OCI-LY7 (cell line): ENCODE measurements around the gene JPH2. TPM values are rescaled to one million over a fixed set of nuclear protein-coding genes. Genes with fewer than 3 reads are reported as not detected.

ENCODE experiments used
- BruUV-seq: library from RNA; stranded (reverse); fragments of 400-500 nt; replicated peaks from 2 replicates; lab custom pipeline; 2021; lab: Mats Ljungman, UMichigan
- CTCF ChIA-PET: fragments of 300-600 bp; sonication (Branson Sonifier 250); formaldehyde crosslinking; loops from one replicate; lab custom pipeline; 2022; ENCODE audit warnings: antibody characterized with exemption; ENCODE audit not compliant: unreplicated experiment; lab: Charles Lee
- POLR2A ChIA-PET: fragments of 300-600 bp; sonication (Branson Sonifier 250); formaldehyde crosslinking; loops from one replicate; lab custom pipeline; 2022; ENCODE audit warnings: antibody characterized with exemption; lab: Charles Lee
- DNase-seq: peaks from one replicate; pipeline ENCODE4 v3.0.0-alpha.2; 2015; ENCODE audit warnings: low spot score
- H2AFZ ChIP-seq: fragments of 200-600 bp; sonication (generic), shearing (Covaris generic); 2 replicates; pipeline ENCODE4 v1.6.1; 2014; ENCODE audit warnings: mild to moderate bottlenecking, antibody characterized with exemption, low read length, moderate library complexity
- H3K27ac ChIP-seq: fragments of 200-600 bp; sonication (generic); 2 replicates; pipeline ENCODE4 v1.5.1; 2014; ENCODE audit warnings: mixed run types, low read depth, mild to moderate bottlenecking, moderate library complexity, low read length, inconsistent platforms; ENCODE audit not compliant: poor library complexity, severe bottlenecking
- H3K36me3 ChIP-seq: fragments of 200-600 bp; sonication (generic); 2 replicates; pipeline ENCODE4 v1.6.1; 2014; ENCODE audit warnings: mild to moderate bottlenecking, antibody characterized with exemption, low read length, moderate library complexity, mixed read lengths; ENCODE audit not compliant: insufficient read depth
- H3K4me1 ChIP-seq: fragments of 200-600 bp; sonication (generic); 2 replicates; pipeline ENCODE4 v1.5.1; 2014; ENCODE audit warnings: mild to moderate bottlenecking, low read length; ENCODE audit not compliant: insufficient read depth, poor library complexity, severe bottlenecking
- H3K4me2 ChIP-seq: fragments of 200-600 bp; sonication (generic); 2 replicates; pipeline ENCODE4 v1.6.1; 2014; ENCODE audit warnings: mild to moderate bottlenecking, low read length
- H3K4me3 ChIP-seq: fragments of 200-600 bp; sonication (generic); 2 replicates; pipeline ENCODE4 v1.5.1; 2014; ENCODE audit warnings: mild to moderate bottlenecking, low read depth, low read length; ENCODE audit not compliant: poor library complexity, severe bottlenecking
- H3K79me2 ChIP-seq: fragments of 200-600 bp; sonication (generic); 2 replicates; pipeline ENCODE4 v1.6.1; 2016; ENCODE audit warnings: low read depth, mild to moderate bottlenecking, low read length, moderate library complexity, mixed read lengths; ENCODE audit not compliant: insufficient read depth
- H3K9me2 ChIP-seq: fragments of 200-600 bp; sonication (generic); 2 replicates; pipeline ENCODE4 v1.6.1; 2016; ENCODE audit warnings: mild to moderate bottlenecking, low read length, mixed read lengths; ENCODE audit not compliant: insufficient read depth
- H3K9me3 ChIP-seq: fragments of 200-600 bp; sonication (generic); 2 replicates; pipeline ENCODE4 v1.6.1; 2014; ENCODE audit warnings: mild to moderate bottlenecking, mixed run types, low read length, mixed read lengths
- H4K20me1 ChIP-seq: fragments of 200-600 bp; sonication (generic); 2 replicates; pipeline ENCODE4 v1.6.1; 2014; ENCODE audit warnings: mild to moderate bottlenecking, antibody characterized with exemption, low read length, moderate library complexity, mixed read lengths; ENCODE audit not compliant: insufficient read depth
- EZH2phosphoT487 ChIP-seq: fragments of 200-600 bp; sonication (generic); IDR thresholded peaks from 2 replicates; pipeline ENCODE4 v1.6.1; 2018; ENCODE audit warnings: low read depth, borderline replicate concordance, mild to moderate bottlenecking, mixed run types, antibody characterized with exemption, low read length, moderate library complexity, mixed read lengths
- intact Hi-C: fragments of 100-400 bp; cut with micrococcal nuclease; formaldehyde crosslinking; loops from one replicate; pipeline ENCODE4 v1.10.0; 2022; ENCODE audit not compliant: unreplicated experiment
- total RNA-seq, 2 experiments: library from RNA; depleted of rRNA in 1 of 2; stranded (reverse); fragments of >200 nt in 1 of 2; shearing (Covaris generic) in 1 of 2; gene quantifications; 2 replicates each; pipeline ENCODE4 v1.2.3, GENCODE V29; 2014 to 2022
- TF ChIP-seq, protein P1 (sequence below): fragments of 200-600 bp; sonication (generic); conservative IDR thresholded peaks from 2 replicates; pipeline ENCODE4 v1.5.1; 2014; ENCODE audit warnings: mild to moderate bottlenecking, antibody characterized with exemption, low read length, moderate library complexity, mixed read lengths

JPH2 gene
- total RNA-seq, 2 experiments from 2014 or later, result not detected

DNA sequence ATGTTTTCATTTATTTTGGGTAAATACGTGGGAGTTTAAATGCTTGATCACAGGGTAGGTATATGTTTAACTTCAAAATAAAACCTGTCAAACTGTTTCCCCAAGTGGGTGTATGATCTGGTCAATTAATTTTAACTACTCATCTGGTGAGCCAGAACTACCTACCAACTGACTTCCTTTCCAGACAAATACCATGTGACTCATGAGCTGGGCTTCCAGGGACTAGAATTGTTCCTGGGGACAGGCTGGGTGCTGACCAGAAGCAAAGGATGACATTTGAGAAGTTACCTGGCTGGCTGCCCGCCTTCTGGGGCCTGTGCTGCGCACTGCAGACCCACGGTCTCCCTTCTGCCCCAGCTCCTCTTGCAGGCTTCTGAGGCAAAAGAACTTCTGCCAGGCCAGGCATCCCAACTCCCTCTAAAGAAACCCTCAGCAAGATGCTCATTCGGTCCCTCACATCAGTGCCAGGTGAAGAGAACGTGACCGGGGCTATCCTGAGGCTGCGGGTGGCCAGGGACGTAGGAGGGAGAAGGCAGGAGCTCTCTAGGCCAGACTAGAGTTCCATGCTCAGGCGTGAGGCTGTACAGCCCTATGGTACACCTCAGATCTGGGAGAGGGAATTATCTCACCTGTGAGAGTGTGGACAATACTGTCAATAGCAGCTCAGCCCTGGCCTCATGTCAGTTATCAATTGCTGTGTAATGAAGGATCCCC is 103.6 kb downstream of the JPH2 start:
- Histone ChIP-seq H3K79me2 (no peaks in the 10 kb centered on the region), H4K20me1 (no peaks in the 10 kb centered on the region), H3K27ac (no peak overlapping the region), H3K4me3 (no peak overlapping the region), H2AFZ (no peak overlapping the region), H3K4me1 (no peaks in the 10 kb centered on the region), H3K4me2 (no peak overlapping the region), H3K36me3 (no peaks in the 10 kb centered on the region), H3K9me2 (no peaks in the 10 kb centered on the region), H3K9me3 (no peaks in the 10 kb centered on the region)
- no peak for TF ChIP-seq EZH2phosphoT487
- TF ChIP-seq, protein P1, sequence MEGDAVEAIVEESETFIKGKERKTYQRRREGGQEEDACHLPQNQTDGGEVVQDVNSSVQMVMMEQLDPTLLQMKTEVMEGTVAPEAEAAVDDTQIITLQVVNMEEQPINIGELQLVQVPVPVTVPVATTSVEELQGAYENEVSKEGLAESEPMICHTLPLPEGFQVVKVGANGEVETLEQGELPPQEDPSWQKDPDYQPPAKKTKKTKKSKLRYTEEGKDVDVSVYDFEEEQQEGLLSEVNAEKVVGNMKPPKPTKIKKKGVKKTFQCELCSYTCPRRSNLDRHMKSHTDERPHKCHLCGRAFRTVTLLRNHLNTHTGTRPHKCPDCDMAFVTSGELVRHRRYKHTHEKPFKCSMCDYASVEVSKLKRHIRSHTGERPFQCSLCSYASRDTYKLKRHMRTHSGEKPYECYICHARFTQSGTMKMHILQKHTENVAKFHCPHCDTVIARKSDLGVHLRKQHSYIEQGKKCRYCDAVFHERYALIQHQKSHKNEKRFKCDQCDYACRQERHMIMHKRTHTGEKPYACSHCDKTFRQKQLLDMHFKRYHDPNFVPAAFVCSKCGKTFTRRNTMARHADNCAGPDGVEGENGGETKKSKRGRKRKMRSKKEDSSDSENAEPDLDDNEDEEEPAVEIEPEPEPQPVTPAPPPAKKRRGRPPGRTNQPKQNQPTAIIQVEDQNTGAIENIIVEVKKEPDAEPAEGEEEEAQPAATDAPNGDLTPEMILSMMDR, result no peak
- intact Hi-C loops, result no loop called here
- BruUV-seq, result no TSS peak
- DNase-seq, result no peak
- CTCF ChIA-PET, result no interaction called here
- POLR2A ChIA-PET, result interaction anchor here (0.7 kb wide), 2 partner anchors 231 to 1334 kb away, joined by 3 to 6 read pairs; no protein-coding TSS in a partner anchor

DNA sequence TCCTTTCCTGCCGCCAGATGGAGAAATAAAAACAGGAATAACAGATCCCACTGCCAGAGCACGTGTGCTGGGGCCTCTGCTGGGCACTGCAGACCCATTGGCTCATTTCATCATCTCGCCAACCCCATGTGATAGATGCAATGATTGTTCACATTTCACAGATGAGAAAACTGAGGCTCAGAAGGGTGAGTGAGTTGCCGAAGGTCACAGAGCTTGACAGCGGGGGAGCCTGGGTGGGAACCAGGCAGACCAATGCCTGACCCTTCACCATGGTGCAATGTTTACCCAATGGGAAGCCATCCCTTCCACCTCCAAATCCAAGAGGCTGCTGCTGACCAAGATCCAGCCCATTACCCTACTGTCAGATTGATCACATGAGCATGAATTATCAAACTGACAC is 105.1 kb downstream of the JPH2 start:
- DNase-seq, result no peak
- no peaks in the 10 kb centered on the region for H3K9me2 ChIP-seq
- no peak overlapping the region for H3K4me3 ChIP-seq
- H3K36me3 ChIP-seq, result no peaks in the 10 kb centered on the region
- no peak overlapping the region for H2AFZ ChIP-seq
- TF ChIP-seq, protein P1, result no peak
- TF ChIP-seq EZH2phosphoT487, result no peak
- no TSS peak for BruUV-seq
- intact Hi-C loops, result no loop called here
- H3K4me2 ChIP-seq, result no peak overlapping the region
- ChIA-PET CTCF (interaction anchor here (0.9 kb wide), 1 partner anchor 331 kb away, joined by 3 read pairs; no protein-coding TSS in a partner anchor), POLR2A (interaction anchor here (0.5 to 0.7 kb wide), 3 partner anchors 9 to 624 kb away, joined by 3 read pairs; no protein-coding TSS in a partner anchor)
- H3K79me2 ChIP-seq, result no peaks in the 10 kb centered on the region
- no peaks in the 10 kb centered on the region for H3K4me1 ChIP-seq
- H3K9me3 ChIP-seq, result no peaks in the 10 kb centered on the region
- no peak overlapping the region for H3K27ac ChIP-seq
- no peaks in the 10 kb centered on the region for H4K20me1 ChIP-seq

DNA sequence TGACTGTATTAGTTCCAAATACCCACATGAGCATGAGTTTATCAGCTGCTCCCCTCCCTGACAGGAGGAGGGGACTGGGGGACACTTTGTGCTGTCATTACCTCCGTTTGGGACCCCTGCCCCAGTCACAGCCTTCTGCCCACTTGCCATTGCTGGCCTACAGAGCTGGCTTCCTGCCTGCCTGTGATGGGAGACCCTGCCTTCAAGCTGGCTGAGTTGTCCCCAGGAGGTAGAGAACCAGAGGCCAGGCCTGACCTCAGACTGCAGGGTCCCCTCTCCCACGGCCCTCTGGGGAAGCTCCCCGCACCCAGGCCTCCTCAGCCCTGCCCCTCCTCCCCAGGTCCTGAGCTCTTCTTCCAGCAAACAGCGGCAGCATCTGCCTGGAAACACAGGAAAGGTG is 105.5 kb downstream of the JPH2 start:
- TF ChIP-seq EZH2phosphoT487, result no peak
- TF ChIP-seq, protein P1, result no peak
- POLR2A ChIA-PET, result interaction anchor here (0.5 to 0.7 kb wide), 3 partner anchors 9 to 623 kb away, joined by 3 read pairs; no protein-coding TSS in a partner anchor
- intact Hi-C loops, result no loop called here

More for the DNA sequence above, 105.5 kb downstream of the JPH2 start:
- Histone ChIP-seq H3K79me2 (no peaks in the 10 kb centered on the region), H4K20me1 (no peaks in the 10 kb centered on the region), H3K4me3 (no peak overlapping the region), H3K9me2 (no peaks in the 10 kb centered on the region), H3K4me2 (no peak overlapping the region), H2AFZ (no peak overlapping the region), H3K36me3 (no peaks in the 10 kb centered on the region), H3K4me1 (no peaks in the 10 kb centered on the region), H3K9me3 (no peaks in the 10 kb centered on the region), H3K27ac (no peak overlapping the region)
- BruUV-seq, result no TSS peak
- DNase-seq, result no peak
- CTCF ChIA-PET, result interaction anchor here (0.9 kb wide), 1 partner anchor 330 kb away, joined by 3 read pairs; no protein-coding TSS in a partner anchor
